K562 (cell line): ENCODE measurements around the gene AMBRA1. TPM values are rescaled to one million over a fixed set of nuclear protein-coding genes. Genes with fewer than 3 reads are reported as not detected.

ENCODE experiments used
- CREBBP ChIP-seq: IDR thresholded peaks from one replicate; pipeline ENCODE4 v1.6.1; 2012; ENCODE audit warnings: low read depth, mild to moderate bottlenecking, control low read depth, inconsistent platforms, low read length
- EHMT2 ChIP-seq: fragments of 450-650 bp; IDR thresholded peaks from 2 replicates; pipeline ENCODE4 v1.6.1; 2018; ENCODE audit warnings: antibody characterized with exemption
- EP400 ChIP-seq: fragments of 450-650 bp; IDR thresholded peaks from 2 replicates; pipeline ENCODE4 v1.6.1; 2017; ENCODE audit warnings: antibody characterized with exemption, mild to moderate bottlenecking, moderate library complexity
- MCM2 ChIP-seq: fragments of 450-650 bp; IDR thresholded peaks from 2 replicates; pipeline ENCODE4 v1.6.1; 2017; ENCODE audit warnings: low read depth, mild to moderate bottlenecking
- MEF2D ChIP-seq: conservative IDR thresholded peaks from 2 replicates; pipeline ENCODE4 v1.6.1; 2016; ENCODE audit warnings: low read depth, missing genetic modification characterization, missing compliant biosample characterization
- NBN ChIP-seq: fragments of 450-650 bp; IDR thresholded peaks from 2 replicates; pipeline ENCODE4 v1.6.1; 2016; ENCODE audit warnings: low read depth, mild to moderate bottlenecking
- NFRKB ChIP-seq: fragments of 450-650 bp; IDR thresholded peaks from 2 replicates; pipeline ENCODE4 v1.6.1; 2016; ENCODE audit warnings: low read depth
- RBM14 ChIP-seq: fragments of 200-400 bp; formaldehyde crosslinking; IDR thresholded peaks from 2 replicates; pipeline ENCODE4 v1.6.1; 2018; ENCODE audit warnings: low read depth, mild to moderate bottlenecking, low read length, moderate library complexity, borderline replicate concordance; ENCODE audit not compliant: insufficient read depth
- SREBF2 ChIP-seq: sonication (generic); formaldehyde crosslinking; IDR thresholded peaks from 2 replicates; pipeline ENCODE4 v1.4.0; 2020; ENCODE audit warnings: mild to moderate bottlenecking, missing genetic modification reagents
- SRSF9 ChIP-seq: fragments of 200-400 bp; formaldehyde crosslinking; IDR thresholded peaks from 2 replicates; pipeline ENCODE4 v1.6.1; 2017; ENCODE audit warnings: low read depth, low read length, borderline replicate concordance
- ZNF316 ChIP-seq: fragments of 450-650 bp; IDR thresholded peaks from 2 replicates; pipeline ENCODE4 v1.6.1; 2016
- polyA plus RNA-seq, 8 experiments: library from polyadenylated mRNA; depleted of rRNA in 4 of 8; stranded (reverse) in 5 of 8; unstranded in 3 of 8; fragments of >200 nt; fragmentation: Nextera tagmentation in 2 of 8; fragmentation: Illumina TruSeq in 1 of 8; extraction: Ambion mirVana in 2 of 8; extraction: Trizol in 1 of 8; gene quantifications; 2 replicates each; pipeline versions ENCODE4 v1.2.1 to v1.2.3, GENCODE V29; 2011 to 2014; ENCODE audit warnings: inconsistent platforms in 1 of 8, missing spikeins in 1 of 8
- total RNA-seq, 7 experiments: library from RNA; depleted of rRNA in 6 of 7; stranded (reverse); fragments of >200 nt in 6 of 7; fragmentation: Illumina TruSeq in 2 of 7; extraction: Trizol in 2 of 7; gene quantifications; 2 replicates each; pipeline versions ENCODE4 v1.2.1 to v1.2.3, GENCODE V29; 2011 to 2021; ENCODE audit warnings: low replicate concordance in 1 of 7
- TF ChIP-seq, protein P1 (sequence below): fragments of 450-650 bp; formaldehyde crosslinking; IDR thresholded peaks from 2 replicates; pipeline ENCODE4 v1.4.0; 2022; ENCODE audit warnings: missing genetic modification characterization
- TF ChIP-seq, protein P2 (sequence below): fragments of 200-800 bp; sonication (Bioruptor generic); IDR thresholded peaks from 2 replicates; pipeline ENCODE4 v1.6.1; 2017; ENCODE audit warnings: missing genetic modification characterization, missing compliant biosample characterization
- TF ChIP-seq, protein P3 (sequence below): sonication (generic); formaldehyde crosslinking; IDR thresholded peaks from 2 replicates; pipeline ENCODE4 v1.8.0; 2023; ENCODE audit warnings: mild to moderate bottlenecking, missing genetic modification reagents
- TF ChIP-seq, protein P4 (sequence below): fragments of 450-650 bp; IDR thresholded peaks from 2 replicates; pipeline ENCODE4 v1.6.1; 2016; ENCODE audit warnings: low read depth

The AMBRA1 gene
- total and polyA plus RNA-seq, 9 of the 15 experiments (the other 6 are each of a cell fraction or from before 2014, with no cell fraction given), result 0.15 to 24.5 (median 13.0) TPM

DNA sequence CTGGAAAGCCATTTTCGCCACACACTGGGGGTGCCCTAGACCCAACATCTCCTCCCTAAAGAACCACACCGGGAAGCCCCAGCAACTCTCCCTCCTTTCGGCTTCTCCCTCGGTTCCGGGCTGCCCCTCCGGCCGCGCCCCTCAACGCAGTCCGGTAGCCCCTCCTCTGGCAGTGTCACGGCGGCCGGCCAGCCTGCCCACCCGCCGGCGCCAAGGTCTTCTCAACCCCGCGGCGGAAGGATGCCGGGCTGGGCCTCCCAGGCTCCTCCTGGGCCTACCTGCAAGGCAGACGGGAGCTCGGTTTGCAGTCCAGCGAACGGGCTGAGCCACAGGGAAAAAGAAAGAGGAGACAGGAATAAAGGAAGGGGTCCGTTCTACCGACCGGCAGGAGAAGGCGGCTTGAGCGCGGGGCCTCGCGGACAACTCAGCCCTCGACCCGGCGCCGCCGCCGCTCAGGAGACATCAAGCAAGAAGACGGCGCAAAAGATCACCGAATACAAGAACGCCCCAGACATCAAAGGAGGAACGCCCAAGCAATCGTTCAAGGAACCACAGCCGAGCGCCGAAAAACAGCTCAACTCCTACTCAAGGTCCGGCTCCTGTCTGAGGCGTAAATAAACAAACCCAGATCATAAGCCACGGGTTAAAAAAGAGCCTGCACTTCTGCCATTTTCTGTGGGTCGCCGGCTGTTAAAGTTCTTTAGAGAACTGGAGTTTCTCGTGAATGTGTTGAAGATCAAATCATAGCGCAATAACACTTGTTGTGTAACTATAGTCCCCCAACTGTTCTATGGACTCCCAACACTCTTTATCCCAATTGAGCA is at the start of gene AMBRA1 (continued):
- TF ChIP-seq, protein P1, sequence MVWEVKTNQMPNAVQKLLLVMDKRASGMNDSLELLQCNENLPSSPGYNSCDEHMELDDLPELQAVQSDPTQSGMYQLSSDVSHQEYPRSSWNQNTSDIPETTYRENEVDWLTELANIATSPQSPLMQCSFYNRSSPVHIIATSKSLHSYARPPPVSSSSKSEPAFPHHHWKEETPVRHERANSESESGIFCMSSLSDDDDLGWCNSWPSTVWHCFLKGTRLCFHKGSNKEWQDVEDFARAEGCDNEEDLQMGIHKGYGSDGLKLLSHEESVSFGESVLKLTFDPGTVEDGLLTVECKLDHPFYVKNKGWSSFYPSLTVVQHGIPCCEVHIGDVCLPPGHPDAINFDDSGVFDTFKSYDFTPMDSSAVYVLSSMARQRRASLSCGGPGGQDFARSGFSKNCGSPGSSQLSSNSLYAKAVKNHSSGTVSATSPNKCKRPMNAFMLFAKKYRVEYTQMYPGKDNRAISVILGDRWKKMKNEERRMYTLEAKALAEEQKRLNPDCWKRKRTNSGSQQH (CRISPR knock-in tag), result no peak
- TF ChIP-seq SREBF2 (no peak), EHMT2 (no peak), MCM2 (no peak), MEF2D (peak; percentile 46; the same call in 1 of the 2 replicates), EP400 (peak; percentile 83), RBM14 (no peak), CREBBP (no peak), ZNF316 (no peak), NBN (0 out of 2 replicates have a peak, but pooled peaks have one; percentile 63), NFRKB (peak; percentile 88), SRSF9 (no peak)
- TF ChIP-seq, protein P2, sequence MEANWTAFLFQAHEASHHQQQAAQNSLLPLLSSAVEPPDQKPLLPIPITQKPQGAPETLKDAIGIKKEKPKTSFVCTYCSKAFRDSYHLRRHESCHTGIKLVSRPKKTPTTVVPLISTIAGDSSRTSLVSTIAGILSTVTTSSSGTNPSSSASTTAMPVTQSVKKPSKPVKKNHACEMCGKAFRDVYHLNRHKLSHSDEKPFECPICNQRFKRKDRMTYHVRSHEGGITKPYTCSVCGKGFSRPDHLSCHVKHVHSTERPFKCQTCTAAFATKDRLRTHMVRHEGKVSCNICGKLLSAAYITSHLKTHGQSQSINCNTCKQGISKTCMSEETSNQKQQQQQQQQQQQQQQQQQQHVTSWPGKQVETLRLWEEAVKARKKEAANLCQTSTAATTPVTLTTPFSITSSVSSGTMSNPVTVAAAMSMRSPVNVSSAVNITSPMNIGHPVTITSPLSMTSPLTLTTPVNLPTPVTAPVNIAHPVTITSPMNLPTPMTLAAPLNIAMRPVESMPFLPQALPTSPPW, result peak; percentile 23; the same call in 1 of the 2 replicates
- TF ChIP-seq, protein P3, sequence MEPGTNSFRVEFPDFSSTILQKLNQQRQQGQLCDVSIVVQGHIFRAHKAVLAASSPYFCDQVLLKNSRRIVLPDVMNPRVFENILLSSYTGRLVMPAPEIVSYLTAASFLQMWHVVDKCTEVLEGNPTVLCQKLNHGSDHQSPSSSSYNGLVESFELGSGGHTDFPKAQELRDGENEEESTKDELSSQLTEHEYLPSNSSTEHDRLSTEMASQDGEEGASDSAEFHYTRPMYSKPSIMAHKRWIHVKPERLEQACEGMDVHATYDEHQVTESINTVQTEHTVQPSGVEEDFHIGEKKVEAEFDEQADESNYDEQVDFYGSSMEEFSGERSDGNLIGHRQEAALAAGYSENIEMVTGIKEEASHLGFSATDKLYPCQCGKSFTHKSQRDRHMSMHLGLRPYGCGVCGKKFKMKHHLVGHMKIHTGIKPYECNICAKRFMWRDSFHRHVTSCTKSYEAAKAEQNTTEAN (CRISPR knock-in tag), result no peak
- TF ChIP-seq, protein P4, sequence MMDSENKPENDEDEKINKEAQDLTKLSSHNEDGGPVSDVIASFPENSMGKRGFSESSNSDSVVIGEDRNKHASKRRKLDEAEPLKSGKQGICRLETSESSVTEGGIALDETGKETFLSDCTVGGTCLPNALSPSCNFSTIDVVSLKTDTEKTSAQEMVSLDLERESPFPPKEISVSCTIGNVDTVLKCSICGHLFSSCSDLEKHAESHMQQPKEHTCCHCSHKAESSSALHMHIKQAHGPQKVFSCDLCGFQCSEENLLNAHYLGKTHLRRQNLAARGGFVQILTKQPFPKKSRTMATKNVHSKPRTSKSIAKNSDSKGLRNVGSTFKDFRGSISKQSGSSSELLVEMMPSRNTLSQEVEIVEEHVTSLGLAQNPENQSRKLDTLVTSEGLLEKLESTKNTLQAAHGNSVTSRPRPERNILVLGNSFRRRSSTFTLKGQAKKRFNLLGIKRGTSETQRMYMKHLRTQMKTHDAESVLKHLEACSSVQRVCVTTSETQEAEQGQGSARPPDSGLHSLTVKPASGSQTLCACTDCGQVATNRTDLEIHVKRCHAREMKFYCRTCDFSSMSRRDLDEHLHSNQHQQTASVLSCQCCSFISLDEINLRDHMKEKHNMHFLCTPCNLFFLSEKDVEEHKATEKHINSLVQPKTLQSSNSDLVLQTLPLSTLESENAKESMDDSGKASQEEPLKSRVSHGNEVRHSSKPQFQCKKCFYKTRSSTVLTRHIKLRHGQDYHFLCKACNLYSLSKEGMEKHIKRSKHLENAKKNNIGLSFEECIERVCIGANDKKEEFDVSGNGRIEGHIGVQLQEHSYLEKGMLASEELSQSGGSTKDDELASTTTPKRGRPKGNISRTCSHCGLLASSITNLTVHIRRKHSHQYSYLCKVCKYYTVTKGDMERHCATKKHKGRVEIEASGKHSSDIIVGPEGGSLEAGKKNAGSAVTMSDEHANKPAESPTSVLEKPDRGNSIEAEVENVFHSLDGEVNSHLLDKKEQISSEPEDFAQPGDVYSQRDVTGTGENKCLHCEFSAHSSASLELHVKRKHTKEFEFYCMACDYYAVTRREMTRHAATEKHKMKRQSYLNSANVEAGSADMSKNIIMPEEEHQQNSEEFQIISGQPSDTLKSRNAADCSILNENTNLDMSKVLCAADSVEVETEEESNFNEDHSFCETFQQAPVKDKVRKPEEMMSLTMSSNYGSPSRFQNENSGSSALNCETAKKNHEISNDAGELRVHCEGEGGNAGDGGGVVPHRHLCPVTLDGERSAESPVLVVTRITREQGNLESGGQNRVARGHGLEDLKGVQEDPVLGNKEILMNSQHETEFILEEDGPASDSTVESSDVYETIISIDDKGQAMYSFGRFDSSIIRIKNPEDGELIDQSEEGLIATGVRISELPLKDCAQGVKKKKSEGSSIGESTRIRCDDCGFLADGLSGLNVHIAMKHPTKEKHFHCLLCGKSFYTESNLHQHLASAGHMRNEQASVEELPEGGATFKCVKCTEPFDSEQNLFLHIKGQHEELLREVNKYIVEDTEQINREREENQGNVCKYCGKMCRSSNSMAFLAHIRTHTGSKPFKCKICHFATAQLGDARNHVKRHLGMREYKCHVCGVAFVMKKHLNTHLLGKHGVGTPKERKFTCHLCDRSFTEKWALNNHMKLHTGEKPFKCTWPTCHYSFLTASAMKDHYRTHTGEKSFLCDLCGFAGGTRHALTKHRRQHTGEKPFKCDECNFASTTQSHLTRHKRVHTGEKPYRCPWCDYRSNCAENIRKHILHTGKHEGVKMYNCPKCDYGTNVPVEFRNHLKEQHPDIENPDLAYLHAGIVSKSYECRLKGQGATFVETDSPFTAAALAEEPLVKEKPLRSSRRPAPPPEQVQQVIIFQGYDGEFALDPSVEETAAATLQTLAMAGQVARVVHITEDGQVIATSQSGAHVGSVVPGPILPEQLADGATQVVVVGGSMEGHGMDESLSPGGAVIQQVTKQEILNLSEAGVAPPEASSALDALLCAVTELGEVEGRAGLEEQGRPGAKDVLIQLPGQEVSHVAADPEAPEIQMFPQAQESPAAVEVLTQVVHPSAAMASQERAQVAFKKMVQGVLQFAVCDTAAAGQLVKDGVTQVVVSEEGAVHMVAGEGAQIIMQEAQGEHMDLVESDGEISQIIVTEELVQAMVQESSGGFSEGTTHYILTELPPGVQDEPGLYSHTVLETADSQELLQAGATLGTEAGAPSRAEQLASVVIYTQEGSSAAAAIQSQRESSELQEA, result no peak
